ENCODE data around the gene KAT6B. TPM values are rescaled to one million over a fixed set of nuclear protein-coding genes. Genes with fewer than 3 reads are reported as not detected.

Gene KAT6B
- total RNA-seq, 4 donors from 2014 or later: 29.1 to 159 (median 61.2) TPM

- TF ChIP-seq CTCF (IDR thresholded peaks at IDR 0.05) (no peak), POLR2A (IDR thresholded peaks at IDR 0.05) (no peak)
- Histone ChIP-seq H3K4me3 (no peak overlapping the region), H3K9me3 (no peaks in the 10 kb centered on the region), H3K36me3 (no peaks in the 10 kb centered on the region), H3K27ac (no peak overlapping the region), H3K27me3 (no peaks in the 10 kb centered on the region), H3K4me1 (peaks cover 0 to 5% of the 10 kb centered on the region in 2 donors)
- no peak for DNase-seq
- intact Hi-C loops (cut with DNase I; ENCODE audit: low total_unique reads): no loop called here
Measured at GRCh38 chr10:74934100-74934812, 107.9 kb downstream of the KAT6B start.

DNA sequence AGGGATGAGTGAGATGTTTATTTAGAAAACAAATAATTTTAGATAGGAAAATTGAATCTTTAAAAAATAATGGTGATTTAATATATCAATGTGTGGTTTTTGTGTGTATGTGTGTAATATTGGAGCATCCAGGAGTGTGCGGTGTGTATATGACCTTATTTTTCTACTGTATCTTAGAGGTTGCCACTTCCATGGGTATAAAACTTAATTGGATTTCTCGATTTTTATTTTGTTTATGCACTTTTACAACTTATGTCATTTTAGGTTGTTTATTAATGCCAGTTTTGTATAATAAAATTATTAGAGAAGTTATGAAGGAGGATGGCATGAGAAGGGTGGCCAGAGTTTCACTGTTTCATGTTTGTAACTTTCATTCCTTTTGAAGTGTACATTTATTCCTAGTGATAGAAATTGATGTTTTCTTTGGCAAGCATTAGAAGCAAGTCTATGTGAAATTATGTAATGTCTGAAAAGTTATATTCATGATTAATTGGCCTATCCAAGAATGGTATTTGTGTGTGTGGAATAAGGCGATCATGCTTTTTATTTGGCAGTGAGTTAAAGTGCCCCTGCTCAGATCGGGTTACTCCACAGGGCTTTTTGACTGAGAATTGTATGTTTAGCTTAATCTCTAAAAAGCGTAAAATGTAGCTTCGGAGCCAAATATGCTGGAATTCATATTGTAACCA is 110.3 kb downstream of the KAT6B start:
- Histone ChIP-seq H3K9me3 (no peaks in the 10 kb centered on the region), H3K36me3 (no peaks in the 10 kb centered on the region), H3K27ac (peak overlapping the region; percentile 10 to 49), H3K4me1 (peaks cover 0 to 5% of the 10 kb centered on the region in 2 donors), H3K4me3 (no peak overlapping the region), H3K27me3 (no peaks in the 10 kb centered on the region)
- TF ChIP-seq POLR2A (IDR thresholded peaks at IDR 0.05) (no peak), CTCF (IDR thresholded peaks at IDR 0.05) (no peak)
- DNase-seq: no peak
- intact Hi-C loops (cut with DNase I; ENCODE audit: low total_unique reads): no loop called here

DNA sequence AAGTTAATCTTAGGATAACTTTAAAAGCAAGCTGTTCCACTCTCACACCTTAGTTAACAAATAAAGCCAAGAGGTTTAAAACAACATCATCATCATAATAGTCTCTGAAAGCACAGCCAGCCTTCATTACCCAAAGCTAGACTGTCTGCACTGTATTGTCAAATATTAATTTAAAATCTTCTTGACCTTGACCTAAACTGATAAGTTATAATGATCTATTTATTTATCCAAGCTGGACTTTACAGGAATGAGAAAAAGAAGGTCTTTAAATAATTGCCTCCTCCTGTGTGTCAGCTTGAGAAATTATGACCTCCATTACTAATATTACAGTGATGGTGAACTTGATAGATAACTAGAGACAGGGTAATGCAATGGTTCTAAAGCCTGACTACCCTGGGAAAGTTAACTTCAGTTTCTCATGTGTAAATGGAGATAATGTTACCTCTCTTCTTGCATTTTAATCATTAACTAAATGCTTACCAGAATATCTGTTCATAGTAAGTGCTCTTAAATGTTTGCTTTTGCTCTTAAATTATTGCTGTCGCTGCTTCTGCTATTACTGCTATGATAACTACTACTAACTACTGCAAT is 111.0 kb downstream of the KAT6B start:
- no peak for DNase-seq
- no peaks in the 10 kb centered on the region for H3K27me3 ChIP-seq
- H3K9me3 ChIP-seq: no peaks in the 10 kb centered on the region
- peaks cover 0 to 5% of the 10 kb centered on the region in 2 donors for H3K4me1 ChIP-seq
- TF ChIP-seq POLR2A (IDR thresholded peaks at IDR 0.05): no peak
- TF ChIP-seq CTCF (IDR thresholded peaks at IDR 0.05): no peak
- peak overlapping the region; percentile 10 to 49 for H3K27ac ChIP-seq
- intact Hi-C loops (cut with DNase I; ENCODE audit: low total_unique reads): no loop called here
- no peak overlapping the region for H3K4me3 ChIP-seq
- H3K36me3 ChIP-seq: no peaks in the 10 kb centered on the region

GRCh38 chr10:74944205-74944604 is 117.8 kb downstream of the KAT6B start:
- DNase-seq: no peak
- Histone ChIP-seq H3K27ac (no peak overlapping the region), H3K4me3 (no peak overlapping the region), H3K4me1 (no peaks in the 10 kb centered on the region), H3K27me3 (no peaks in the 10 kb centered on the region), H3K36me3 (no peaks in the 10 kb centered on the region), H3K9me3 (no peaks in the 10 kb centered on the region)
- TF ChIP-seq CTCF (IDR thresholded peaks at IDR 0.05): no peak
- no peak for TF ChIP-seq POLR2A (IDR thresholded peaks at IDR 0.05)
- intact Hi-C loops (cut with DNase I; ENCODE audit: low total_unique reads): no loop called here

Measured in uterus (tissue), 4 donors.